OCI-LY1 (cell line): ENCODE results near the gene ROR2.
A peak's percentile ranks its signal among the peaks of the same experiment; 100 is the strongest.

Experiments
- H2AFZ ChIP-seq: fragments of 200-600 bp; sonication (generic), shearing (Covaris generic); 2 replicates; pipeline ENCODE4 v1.6.0; 2014; ENCODE audit warnings: antibody characterized with exemption, mild to moderate bottlenecking, low read length
- H3F3A ChIP-seq: fragments of 200-600 bp; sonication (generic), shearing (Covaris generic); 2 replicates; pipeline ENCODE4 v1.6.0; 2014; ENCODE audit warnings: mild to moderate bottlenecking, antibody characterized with exemption, low read length, moderate library complexity; ENCODE audit not compliant: insufficient read depth
- H3K27ac ChIP-seq: fragments of 200-600 bp; sonication (generic); 2 replicates; pipeline ENCODE4 v1.5.1; 2014; ENCODE audit warnings: low read length, mixed run types, mild to moderate bottlenecking, low read depth; ENCODE audit not compliant: poor library complexity, severe bottlenecking
- H3K27me3 ChIP-seq: fragments of 200-600 bp; sonication (generic); 2 replicates; pipeline ENCODE4 v1.6.0; 2014; ENCODE audit warnings: antibody characterized with exemption, mild to moderate bottlenecking, low read length, moderate library complexity; ENCODE audit not compliant: insufficient read depth
- H3K36me3 ChIP-seq: fragments of 200-600 bp; sonication (generic); 2 replicates; pipeline ENCODE4 v1.6.1; 2014; ENCODE audit warnings: mild to moderate bottlenecking, antibody characterized with exemption, low read length, moderate library complexity, mixed read lengths; ENCODE audit not compliant: insufficient read depth
- H3K4me1 ChIP-seq: fragments of 200-600 bp; sonication (generic); 2 replicates; pipeline ENCODE4 v1.5.1; 2014; ENCODE audit warnings: mild to moderate bottlenecking, low read length, moderate library complexity; ENCODE audit not compliant: insufficient read depth, severe bottlenecking
- H3K4me2 ChIP-seq: fragments of 200-600 bp; sonication (generic), shearing (Covaris generic); 2 replicates; pipeline ENCODE4 v1.6.1; 2014; ENCODE audit warnings: low read length
- H3K4me3 ChIP-seq: fragments of 200-600 bp; sonication (generic); 2 replicates; pipeline ENCODE4 v1.5.1; 2014; ENCODE audit warnings: low read length, low read depth, mild to moderate bottlenecking, mixed read lengths; ENCODE audit not compliant: poor library complexity, severe bottlenecking
- H3K79me2 ChIP-seq: fragments of 200-600 bp; shearing (Covaris generic); 2 replicates; pipeline ENCODE4 v1.6.1; 2016; ENCODE audit warnings: mixed run types, low read length, mixed read lengths; ENCODE audit not compliant: insufficient read depth
- H3K9ac ChIP-seq: fragments of 200-600 bp; sonication (generic), shearing (Covaris generic); 2 replicates; pipeline ENCODE4 v1.6.1; 2014; ENCODE audit warnings: mild to moderate bottlenecking, low read length, mixed read lengths
- H3K9me2 ChIP-seq: fragments of 200-600 bp; sonication (generic), shearing (Covaris generic); 2 replicates; pipeline ENCODE4 v1.6.1; 2014; ENCODE audit warnings: low read depth, mild to moderate bottlenecking, low read length, mixed read lengths
- H3K9me3 ChIP-seq: fragments of 200-600 bp; shearing (Covaris generic); 2 replicates; pipeline ENCODE4 v1.6.1; 2014; ENCODE audit warnings: low read length, mixed read lengths
- H4K20me1 ChIP-seq: fragments of 200-600 bp; sonication (generic), shearing (Covaris generic); 2 replicates; pipeline ENCODE4 v1.6.0; 2016; ENCODE audit warnings: mild to moderate bottlenecking, low read length; ENCODE audit not compliant: insufficient read depth
- CTCF ChIP-seq: fragments of 200-600 bp; sonication (generic), shearing (Covaris generic); IDR thresholded peaks from 2 replicates; pipeline ENCODE4 v1.5.1; 2017; ENCODE audit warnings: mild to moderate bottlenecking, antibody characterized with exemption, low read length, moderate library complexity, mixed read lengths
- EZH2 ChIP-seq: fragments of 200-600 bp; sonication (generic), shearing (Covaris generic); IDR thresholded peaks from 2 replicates; pipeline ENCODE4 v1.8.0; 2017; ENCODE audit warnings: borderline replicate concordance, mixed run types, mild to moderate bottlenecking, antibody characterized with exemption, low read length, moderate library complexity, mixed read lengths

Gene ROR2

GRCh38 chr9:91734371-91734981 lies 215.6 kb downstream of the ROR2 start:
- no peak overlapping the region for H3K27ac ChIP-seq
- no peaks in the 10 kb centered on the region for H3K9me3 ChIP-seq
- no peaks in the 10 kb centered on the region for H3F3A ChIP-seq
- H3K9ac ChIP-seq = no peak overlapping the region
- H3K4me3 ChIP-seq = no peak overlapping the region
- TF ChIP-seq CTCF = peak; percentile 93
- TF ChIP-seq EZH2 = no peak
- H4K20me1 ChIP-seq = no peaks in the 10 kb centered on the region
- no peak overlapping the region for H3K4me2 ChIP-seq
- H3K27me3 ChIP-seq = no peaks in the 10 kb centered on the region; the same call in 1 of the 2 replicates
- no peaks in the 10 kb centered on the region for H3K4me1 ChIP-seq
- no peaks in the 10 kb centered on the region for H3K36me3 ChIP-seq
- H3K79me2 ChIP-seq = no peaks in the 10 kb centered on the region
- H3K9me2 ChIP-seq = no peaks in the 10 kb centered on the region
- no peak overlapping the region for H2AFZ ChIP-seq

DNA sequence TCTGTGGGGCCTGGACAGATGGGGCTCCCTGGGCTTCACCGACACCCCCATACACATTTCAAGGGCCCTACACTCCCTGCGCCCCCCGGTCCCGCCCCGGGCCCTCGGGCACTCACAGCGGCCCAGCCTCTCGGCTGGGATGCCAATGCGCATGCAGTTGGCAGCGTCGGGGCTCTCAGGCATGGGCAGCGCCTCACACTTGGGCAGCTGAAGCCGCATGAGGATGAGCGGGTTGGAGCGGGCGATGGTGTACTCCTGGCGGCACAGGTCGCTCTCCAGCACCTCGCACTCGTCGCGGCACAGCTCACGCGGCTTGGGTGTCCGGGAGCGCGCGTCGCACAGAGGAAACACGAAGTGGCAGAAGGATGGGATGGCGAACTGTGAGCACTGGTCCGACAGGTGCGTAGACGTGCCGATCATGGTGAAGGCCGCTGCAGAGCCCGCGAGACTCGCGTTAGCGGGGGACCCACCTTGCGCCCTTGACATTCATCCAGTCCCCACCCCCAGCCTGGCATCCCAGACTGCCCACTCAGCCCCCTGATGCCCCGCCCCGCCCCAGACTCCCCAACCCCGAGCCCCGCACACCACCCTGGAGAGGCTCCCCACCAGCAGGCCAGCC lies 216.9 kb downstream of the ROR2 start:
- no peak overlapping the region for H3K4me3 ChIP-seq
- TF ChIP-seq EZH2 (no peak), CTCF (no peak)
- no peaks in the 10 kb centered on the region for H3K79me2 ChIP-seq
- H3F3A ChIP-seq = no peaks in the 10 kb centered on the region
- H4K20me1 ChIP-seq = no peaks in the 10 kb centered on the region
- H3K9me3 ChIP-seq = no peaks in the 10 kb centered on the region
- H3K27me3 ChIP-seq = no peaks in the 10 kb centered on the region; the same call in 1 of the 2 replicates
- no peak overlapping the region for H3K27ac ChIP-seq
- no peak overlapping the region for H3K4me2 ChIP-seq
- no peak overlapping the region for H3K9ac ChIP-seq
- H3K9me2 ChIP-seq = no peaks in the 10 kb centered on the region
- H2AFZ ChIP-seq = no peak overlapping the region
- no peaks in the 10 kb centered on the region for H3K4me1 ChIP-seq
- H3K36me3 ChIP-seq = no peaks in the 10 kb centered on the region

GRCh38 chr9:91732187-91733005 lies 217.6 kb downstream of the ROR2 start:
- Histone ChIP-seq H4K20me1 (no peaks in the 10 kb centered on the region), H3K27me3 (no peaks in the 10 kb centered on the region; the same call in 1 of the 2 replicates), H3K4me2 (no peak overlapping the region), H3K4me3 (no peak overlapping the region), H3K4me1 (no peaks in the 10 kb centered on the region), H2AFZ (no peak overlapping the region), H3F3A (no peaks in the 10 kb centered on the region), H3K9me3 (no peaks in the 10 kb centered on the region), H3K9me2 (no peaks in the 10 kb centered on the region), H3K27ac (no peak overlapping the region), H3K79me2 (no peaks in the 10 kb centered on the region), H3K9ac (no peak overlapping the region), H3K36me3 (no peaks in the 10 kb centered on the region)
- TF ChIP-seq EZH2 = no peak
- no peak for TF ChIP-seq CTCF
